SH-SY5Y (cell line): Measurements from ENCODE around the gene IGFBP2.

Source experiments
- GATA2 ChIP-seq: IDR thresholded peaks from 2 replicates; pipeline ENCODE4 v1.6.1; 2011; ENCODE audit warnings: mild to moderate bottlenecking, low read depth, low read length
- GATA3 ChIP-seq: IDR thresholded peaks from 2 replicates; pipeline ENCODE4 v1.6.1; 2011; ENCODE audit warnings: low read depth, mild to moderate bottlenecking, low read length, moderate library complexity

DNA sequence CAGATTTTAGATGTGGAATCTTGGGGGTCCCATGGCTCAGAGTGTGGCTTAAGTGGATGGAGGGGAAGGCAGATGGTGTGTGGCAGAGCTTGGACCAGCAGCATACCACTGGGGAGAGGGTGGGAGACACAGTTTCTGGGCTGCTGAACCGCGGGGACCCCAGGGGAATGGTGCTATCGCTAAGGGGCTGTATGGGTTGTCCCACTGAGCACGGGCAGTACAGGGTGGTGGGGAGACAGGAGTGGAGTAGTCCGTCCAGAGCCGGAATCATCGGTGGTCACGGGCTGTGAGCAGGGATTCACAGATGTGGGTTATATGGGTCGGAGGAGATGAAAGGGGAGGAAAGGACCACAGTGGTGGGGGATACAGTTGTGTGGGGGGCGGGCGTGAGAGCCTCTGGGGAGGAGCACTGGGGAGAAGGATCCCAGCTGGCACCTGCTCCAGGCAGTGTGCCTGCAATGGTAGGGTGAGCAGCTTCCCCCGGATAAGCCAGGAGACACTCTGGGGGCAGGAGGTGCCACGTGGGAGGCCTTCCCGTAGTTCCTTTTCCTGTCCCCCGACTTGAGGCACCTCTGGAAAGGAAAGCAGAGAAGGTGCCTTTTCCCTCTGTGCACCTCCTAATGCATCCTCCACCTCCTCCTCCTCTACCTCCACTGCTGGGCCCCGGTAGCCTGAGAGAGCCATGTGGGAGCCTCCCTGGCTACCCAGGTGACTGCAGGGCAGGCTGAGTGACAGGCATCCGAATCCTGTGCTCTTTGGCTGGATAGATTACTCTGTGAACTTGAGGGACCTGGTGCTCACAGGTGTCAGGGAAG is 37.3 kb downstream of the IGFBP2 start:
- TF ChIP-seq GATA3 (no peak), GATA2 (no peak)
